CD1c-positive myeloid dendritic cell (primary cell): ENCODE data around the gene SEC22A.

Experiments used
- DNase-seq: peaks from one replicate; pipeline ENCODE4 v3.0.0-alpha.2; 2016; ENCODE audit errors: extremely low spot score

Gene SEC22A

GRCh38 chr3:123302961-123303360, 101.2 kb downstream of the SEC22A start:
- no peak for DNase-seq

- DNase-seq, result no peak
Measured at GRCh38 chr3:123303976-123304560, 102.3 kb downstream of the SEC22A start.

- DNase-seq, result no peak
Measured at GRCh38 chr3:123305192-123305591, 103.4 kb downstream of the SEC22A start.

GRCh38 chr3:123307064-123307463, 105.3 kb downstream of the SEC22A start:
- DNase-seq, result no peak

GRCh38 chr3:123310186-123310585, 108.4 kb downstream of the SEC22A start:
- no peak for DNase-seq

GRCh38 chr3:123310741-123311140, 109.0 kb downstream of the SEC22A start:
- no peak for DNase-seq

- DNase-seq, result no peak
Measured at GRCh38 chr3:123311201-123311600, 109.5 kb downstream of the SEC22A start.

GRCh38 chr3:123312331-123313265, 110.9 kb downstream of the SEC22A start:
- DNase-seq, result no peak

- no peak for DNase-seq
Measured at GRCh38 chr3:123313889-123314288, 112.1 kb downstream of the SEC22A start.

GRCh38 chr3:123314359-123315270, 112.9 kb downstream of the SEC22A start:
- no peak for DNase-seq

- DNase-seq, result no peak
Measured at GRCh38 chr3:123315271-123315595, 113.5 kb downstream of the SEC22A start.

- no peak for DNase-seq
Measured at GRCh38 chr3:123317716-123318115, 116.0 kb downstream of the SEC22A start.

GRCh38 chr3:123318374-123318773, 116.6 kb downstream of the SEC22A start:
- DNase-seq, result no peak

- no peak for DNase-seq
Measured at GRCh38 chr3:123319760-123320159, 118.0 kb downstream of the SEC22A start.

- DNase-seq, result no peak
Measured at GRCh38 chr3:123320221-123320620, 118.5 kb downstream of the SEC22A start.

- no peak for DNase-seq
Measured at GRCh38 chr3:123321806-123322205, 120.1 kb downstream of the SEC22A start.

GRCh38 chr3:123322866-123323265, 121.1 kb downstream of the SEC22A start:
- no peak for DNase-seq
